ENCODE measurements around the gene TTYH2.

- TF ChIP-seq, protein P1, sequence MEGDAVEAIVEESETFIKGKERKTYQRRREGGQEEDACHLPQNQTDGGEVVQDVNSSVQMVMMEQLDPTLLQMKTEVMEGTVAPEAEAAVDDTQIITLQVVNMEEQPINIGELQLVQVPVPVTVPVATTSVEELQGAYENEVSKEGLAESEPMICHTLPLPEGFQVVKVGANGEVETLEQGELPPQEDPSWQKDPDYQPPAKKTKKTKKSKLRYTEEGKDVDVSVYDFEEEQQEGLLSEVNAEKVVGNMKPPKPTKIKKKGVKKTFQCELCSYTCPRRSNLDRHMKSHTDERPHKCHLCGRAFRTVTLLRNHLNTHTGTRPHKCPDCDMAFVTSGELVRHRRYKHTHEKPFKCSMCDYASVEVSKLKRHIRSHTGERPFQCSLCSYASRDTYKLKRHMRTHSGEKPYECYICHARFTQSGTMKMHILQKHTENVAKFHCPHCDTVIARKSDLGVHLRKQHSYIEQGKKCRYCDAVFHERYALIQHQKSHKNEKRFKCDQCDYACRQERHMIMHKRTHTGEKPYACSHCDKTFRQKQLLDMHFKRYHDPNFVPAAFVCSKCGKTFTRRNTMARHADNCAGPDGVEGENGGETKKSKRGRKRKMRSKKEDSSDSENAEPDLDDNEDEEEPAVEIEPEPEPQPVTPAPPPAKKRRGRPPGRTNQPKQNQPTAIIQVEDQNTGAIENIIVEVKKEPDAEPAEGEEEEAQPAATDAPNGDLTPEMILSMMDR (IDR thresholded peaks at IDR 0.05; ENCODE audit: low read length) = no peak
- no peak for TF ChIP-seq EZH2 (IDR thresholded peaks at IDR 0.05; ENCODE audit: borderline replicate concordance, low read length)
These were observed 36.3 kb upstream of the TTYH2 start for GRCh38 chr17:74177018-74177450.

Data from OCI-LY1 (cell line).